Amniotic epithelial cell (primary cell): ENCODE measurements around the gene LACRT.
"Not testable (repeated sequence)": the region's sequence is repeated elsewhere in the genome, so short reads cannot be mapped to it uniquely, and the experiment has no call there.

Source experiments
- DNase-seq: peaks from one replicate; pipeline ENCODE4 v3.0.0-alpha.2; 2010; ENCODE audit warnings: low read depth

LACRT gene

DNA sequence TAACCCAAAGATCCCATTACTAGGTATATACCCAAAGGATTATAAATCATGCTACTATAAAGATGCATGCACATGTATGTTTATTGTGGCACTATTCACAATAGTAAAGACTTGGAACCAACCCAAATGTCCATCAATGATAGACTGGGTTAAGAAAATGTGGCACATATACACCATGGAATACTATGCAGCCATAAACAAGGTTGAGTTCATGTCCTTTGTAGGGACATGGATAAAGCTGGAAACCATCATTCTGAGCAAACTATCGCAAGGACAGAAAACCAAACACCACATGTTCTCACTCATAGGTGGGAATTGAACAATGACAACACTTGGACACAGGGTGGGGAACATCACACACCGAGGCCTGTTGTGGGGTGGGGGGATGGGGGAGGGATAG, 4.4 kb upstream of the LACRT start:
- DNase-seq: not testable (repeated sequence)

DNA sequence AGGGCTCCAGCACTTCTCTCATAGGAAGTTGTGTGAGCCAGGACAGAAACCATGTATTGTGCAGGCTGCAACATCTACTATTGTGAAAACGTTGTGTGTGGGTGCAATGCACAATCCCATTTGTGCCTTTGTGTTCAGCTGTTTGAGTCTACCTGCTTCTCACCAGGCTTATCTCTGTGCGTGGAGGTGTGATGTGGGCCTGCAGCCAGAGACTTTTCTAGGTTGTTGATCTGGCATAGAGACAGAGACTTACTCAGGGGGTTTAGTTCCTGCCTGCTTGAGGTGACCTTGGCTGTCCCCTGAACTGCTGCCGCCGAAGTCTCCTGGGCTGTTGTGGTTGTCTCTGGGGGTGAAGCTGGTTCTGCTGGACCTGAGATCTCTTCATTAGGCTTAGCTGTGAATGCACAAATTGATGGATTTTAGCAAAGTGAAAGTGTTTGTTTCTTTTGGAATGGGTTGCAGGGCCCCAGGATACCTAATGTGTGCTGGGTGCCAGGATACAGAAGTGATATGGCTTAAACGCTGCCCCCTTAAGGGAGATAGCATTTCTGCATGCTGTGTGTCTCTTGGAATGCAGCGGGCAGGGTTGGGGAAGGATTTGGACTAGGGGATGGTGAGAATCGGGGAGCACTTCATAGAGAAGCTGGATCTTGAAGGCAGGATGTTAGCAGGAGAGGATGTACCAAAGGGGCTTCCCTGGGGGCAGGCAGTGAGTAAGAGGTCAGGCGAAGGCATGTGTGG, 2.5 kb downstream of the LACRT start:
- DNase-seq: no peak

DNA sequence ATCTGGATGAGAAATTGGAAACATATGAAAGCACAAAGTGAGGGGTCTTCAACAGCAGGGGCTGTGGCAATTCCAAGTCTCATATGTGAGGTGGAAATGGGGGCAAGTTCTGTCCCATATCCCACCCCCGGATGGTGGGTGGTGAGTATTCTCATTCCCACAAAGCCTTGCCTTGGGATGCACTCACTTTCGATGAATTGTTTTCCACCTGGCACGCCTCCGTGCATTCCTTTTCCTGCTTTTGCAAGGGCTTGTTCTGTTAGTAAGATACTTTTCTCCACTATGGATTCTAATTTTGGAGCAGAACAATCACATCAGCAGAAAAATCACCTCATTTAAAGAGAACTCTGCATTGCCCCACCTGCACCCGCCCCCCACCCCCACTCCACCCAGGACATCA, 3.1 kb downstream of the LACRT start:
- DNase-seq: no peak

DNA sequence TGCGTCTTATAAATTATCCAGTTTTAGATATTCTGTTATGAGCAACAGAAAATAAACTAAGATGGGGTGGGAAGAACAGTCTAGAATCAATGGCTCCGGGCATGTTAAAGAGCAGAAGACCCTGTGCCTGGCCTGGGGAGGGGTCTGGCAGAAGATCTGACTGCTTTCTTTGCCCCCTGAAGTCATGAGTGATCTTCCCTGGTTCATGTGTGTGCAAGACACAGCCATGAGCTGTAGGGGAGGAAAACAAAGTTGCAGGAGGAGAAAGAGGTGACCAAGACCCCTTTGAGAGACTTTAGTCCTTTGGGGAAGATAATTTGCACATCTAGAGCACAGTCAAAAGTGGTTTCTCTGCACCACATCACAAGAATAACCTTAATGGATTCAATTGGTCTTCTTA, 4.8 kb downstream of the LACRT start:
- no peak for DNase-seq

GRCh38 chr12:54628186-54628846, 6.4 kb downstream of the LACRT start:
- DNase-seq: no peak

DNA sequence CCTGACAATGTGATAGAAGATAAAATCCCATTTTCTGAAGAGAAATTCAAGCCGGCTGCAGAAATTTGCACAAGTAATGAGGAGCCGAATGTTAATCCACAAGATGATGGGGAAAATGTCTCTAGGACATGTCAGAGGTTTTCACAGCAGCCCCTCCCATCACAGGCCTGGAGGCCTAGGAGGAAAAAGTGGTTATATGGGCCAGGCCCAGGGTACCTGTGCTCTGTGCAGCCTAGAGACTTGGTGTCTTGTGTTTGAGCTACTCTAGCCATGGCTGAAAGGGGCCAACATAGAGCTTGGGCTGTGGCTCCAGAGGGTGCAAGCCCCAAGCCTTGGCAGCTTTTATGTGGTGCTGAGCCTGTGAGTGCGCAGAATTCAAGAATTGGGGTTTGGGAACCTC, 7.4 kb downstream of the LACRT start:
- DNase-seq: no peak

- no peak for DNase-seq
These were observed 9.1 kb downstream of the LACRT start for GRCh38 chr12:54625598-54625997.

- peak; percentile 66 for DNase-seq
These were observed 10.1 kb downstream of the LACRT start for GRCh38 chr12:54624315-54625279.

GRCh38 chr12:54622463-54623183, 12.1 kb downstream of the LACRT start:
- no peak for DNase-seq

DNA sequence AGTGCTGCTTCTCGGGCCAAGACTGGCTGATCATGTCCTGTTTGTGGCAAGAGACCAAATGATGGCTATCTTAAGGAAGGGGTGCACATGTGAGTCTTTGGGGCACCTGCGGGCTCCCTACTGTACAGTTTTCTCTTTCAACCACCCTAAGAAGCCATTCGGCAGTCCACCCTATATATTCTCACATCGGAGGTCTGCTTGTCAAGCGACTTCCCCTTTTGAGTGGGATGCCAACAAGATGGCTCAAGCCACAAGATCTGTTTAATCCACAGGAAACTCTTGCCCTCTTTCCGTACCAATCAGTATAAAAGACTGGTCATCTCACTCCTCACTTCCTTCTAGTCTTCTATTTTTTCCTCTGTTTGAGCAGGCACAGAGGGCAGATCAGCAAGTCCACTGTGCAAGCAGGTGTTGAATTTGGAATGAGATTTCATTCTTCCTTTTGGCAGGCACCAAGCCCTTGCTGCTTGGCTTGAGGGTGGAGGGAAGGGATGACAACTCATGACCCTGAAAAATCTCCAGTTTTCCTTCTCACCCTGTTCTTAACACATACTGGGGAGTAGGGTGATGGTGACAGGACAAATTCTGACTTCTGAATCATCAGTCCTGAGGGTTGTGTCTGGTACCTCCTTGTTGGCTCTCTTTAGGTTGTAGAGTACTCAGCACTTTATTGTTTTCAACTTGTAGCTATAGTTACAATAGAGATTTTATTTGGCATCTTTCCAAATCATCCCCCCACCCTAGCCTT, 17.6 kb downstream of the LACRT start:
- DNase-seq: no peak

GRCh38 chr12:54612225-54612750, 22.4 kb downstream of the LACRT start:
- no peak for DNase-seq

GRCh38 chr12:54611715-54612149, 23.0 kb downstream of the LACRT start:
- DNase-seq: no peak

DNA sequence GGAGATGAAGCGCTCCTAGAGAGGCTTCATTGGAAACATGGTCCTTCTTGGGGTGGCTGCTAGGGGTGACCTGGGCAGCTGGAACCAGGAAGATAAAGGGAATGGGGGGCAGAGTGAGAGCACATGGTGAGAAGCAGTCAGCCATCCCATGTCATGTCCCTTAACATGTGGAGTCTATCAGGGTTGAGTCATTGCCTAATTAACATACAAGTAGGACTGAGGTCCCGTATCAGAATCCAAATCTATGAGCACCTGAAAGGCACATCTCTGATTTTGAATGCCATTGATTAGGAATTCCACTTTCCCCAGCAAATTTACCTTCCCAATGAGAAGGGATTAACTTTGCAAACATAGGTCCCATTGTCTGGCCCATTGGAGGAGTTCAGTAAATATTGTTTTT, 25.9 kb downstream of the LACRT start:
- no peak for DNase-seq

GRCh38 chr12:54608156-54608555, 26.5 kb downstream of the LACRT start:
- no peak for DNase-seq

DNA sequence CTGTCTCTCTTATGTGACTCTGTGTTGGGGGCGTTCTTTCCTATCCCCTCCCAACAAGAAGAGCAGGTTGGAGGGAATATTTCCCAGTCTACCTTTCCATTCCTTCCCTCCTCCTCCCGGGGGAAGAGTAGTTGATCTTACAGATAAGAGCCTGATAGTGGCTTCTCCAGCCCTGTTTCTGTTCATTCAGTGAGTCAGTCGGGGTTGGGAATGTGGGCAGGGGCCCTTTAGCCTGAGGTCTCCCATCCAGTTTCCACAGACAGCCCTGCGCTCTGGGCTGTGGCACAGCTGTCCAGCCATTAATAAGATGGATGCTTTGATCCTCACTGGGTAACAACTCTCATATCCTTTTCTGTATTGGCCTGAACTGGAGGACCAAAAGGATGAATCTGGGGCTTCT, 28.1 kb downstream of the LACRT start:
- DNase-seq: no peak

GRCh38 chr12:54605138-54605970, 29.3 kb downstream of the LACRT start:
- no peak for DNase-seq

DNA sequence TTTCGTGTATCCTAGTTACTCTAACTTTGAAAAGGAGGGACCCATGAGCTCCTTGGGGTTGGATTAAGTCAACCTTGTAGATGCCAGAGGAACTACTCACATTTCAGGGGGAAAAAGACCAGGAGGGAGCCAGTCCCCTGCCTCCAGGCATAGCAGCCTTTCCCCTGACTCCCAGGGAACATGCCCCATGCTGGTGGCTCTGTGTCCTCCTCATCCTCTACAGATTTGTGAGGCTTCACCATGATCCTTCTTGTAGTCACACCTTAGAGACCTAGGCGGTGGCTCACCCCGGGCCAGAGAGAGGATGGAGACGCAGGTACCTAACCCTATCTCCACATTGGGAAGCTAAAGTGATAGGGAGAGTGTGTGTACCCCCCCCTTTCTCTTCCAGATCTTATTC, 30.3 kb downstream of the LACRT start:
- DNase-seq: no peak

DNA sequence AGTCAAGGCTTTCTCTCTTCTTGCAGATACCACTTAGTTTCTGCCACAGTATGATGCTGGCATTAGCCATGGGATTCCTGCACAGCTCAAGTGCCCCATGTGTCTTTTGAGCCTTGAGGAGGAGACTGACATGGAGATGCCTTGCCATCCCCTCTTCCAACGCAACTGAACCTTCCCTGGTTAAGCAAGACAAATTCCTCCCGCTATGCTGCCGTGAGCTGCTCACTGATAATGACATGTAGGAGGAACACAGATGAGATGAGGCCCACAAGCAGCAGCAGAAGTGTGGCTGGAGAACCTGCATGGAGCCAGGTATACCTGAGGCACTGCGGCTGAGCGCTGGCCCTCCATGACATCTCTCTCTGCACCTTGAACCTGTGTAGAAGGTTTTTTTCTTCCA, 30.8 kb downstream of the LACRT start:
- DNase-seq: no peak

- DNase-seq: peak; percentile 75
These were observed 31.4 kb downstream of the LACRT start for GRCh38 chr12:54603173-54603814.

- DNase-seq: no peak
These were observed 32.0 kb downstream of the LACRT start for GRCh38 chr12:54602661-54603060.
